Suprapubic skin (tissue), 4 donors: ENCODE results near the gene DYNLT5.

Source experiments
- EP300 ChIP-seq: sonication (generic); formaldehyde crosslinking; IDR thresholded peaks from one replicate; pipeline ENCODE4 v1.6.1; 2017; ENCODE audit warnings: antibody characterized with exemption
- POLR2AphosphoS5 ChIP-seq, 3 donors: sonication (generic); formaldehyde crosslinking; IDR thresholded peaks; one replicate each; pipeline ENCODE4 v1.6.1; 2017; ENCODE audit warnings: antibody characterized with exemption in 3 of 3
- TF ChIP-seq, protein P1 (sequence below), 2 donors: fragments of 200-600 bp in 1 of 2; fragments of 450-650 bp in 1 of 2; sonication (generic) in 1 of 2; IDR thresholded peaks; one replicate each; pipeline ENCODE4 v1.5.1; 2016 to 2019; ENCODE audit warnings: antibody characterized with exemption in 2 of 2, mild to moderate bottlenecking in 1 of 2, moderate library complexity in 1 of 2

DNA sequence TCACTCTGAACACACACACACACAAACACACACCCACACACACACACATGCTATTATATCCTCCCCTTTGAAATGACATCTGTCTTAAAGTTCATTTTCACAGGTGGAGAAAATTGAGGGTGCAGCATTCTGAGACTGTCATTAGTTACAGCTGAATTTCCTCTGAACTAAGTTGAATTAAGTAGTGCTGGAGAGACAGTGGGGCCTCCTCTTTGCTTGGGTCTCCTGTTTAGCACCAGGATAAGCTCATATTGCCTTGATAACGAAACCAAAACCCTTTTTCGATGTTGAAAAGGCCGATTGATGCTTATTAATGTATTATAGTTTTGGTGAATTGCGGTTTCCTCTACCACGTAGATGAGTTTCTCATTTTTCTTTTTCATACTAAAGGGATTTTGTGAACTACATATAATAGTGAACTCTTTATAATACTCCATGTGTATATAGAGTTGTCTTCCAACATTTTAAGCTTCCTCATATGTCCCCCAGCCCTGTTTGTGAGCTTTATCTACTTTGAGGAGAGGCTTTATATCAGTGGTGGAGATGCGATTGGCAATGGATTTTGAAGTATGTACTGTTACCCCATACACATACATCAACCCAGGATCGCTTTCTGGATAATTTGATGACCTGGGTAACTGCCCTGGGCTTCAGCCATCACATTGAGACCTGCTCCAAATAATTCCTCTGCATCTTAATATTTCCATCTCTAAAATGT is 17.4 kb downstream of the DYNLT5 start:
- TF ChIP-seq, protein P1, sequence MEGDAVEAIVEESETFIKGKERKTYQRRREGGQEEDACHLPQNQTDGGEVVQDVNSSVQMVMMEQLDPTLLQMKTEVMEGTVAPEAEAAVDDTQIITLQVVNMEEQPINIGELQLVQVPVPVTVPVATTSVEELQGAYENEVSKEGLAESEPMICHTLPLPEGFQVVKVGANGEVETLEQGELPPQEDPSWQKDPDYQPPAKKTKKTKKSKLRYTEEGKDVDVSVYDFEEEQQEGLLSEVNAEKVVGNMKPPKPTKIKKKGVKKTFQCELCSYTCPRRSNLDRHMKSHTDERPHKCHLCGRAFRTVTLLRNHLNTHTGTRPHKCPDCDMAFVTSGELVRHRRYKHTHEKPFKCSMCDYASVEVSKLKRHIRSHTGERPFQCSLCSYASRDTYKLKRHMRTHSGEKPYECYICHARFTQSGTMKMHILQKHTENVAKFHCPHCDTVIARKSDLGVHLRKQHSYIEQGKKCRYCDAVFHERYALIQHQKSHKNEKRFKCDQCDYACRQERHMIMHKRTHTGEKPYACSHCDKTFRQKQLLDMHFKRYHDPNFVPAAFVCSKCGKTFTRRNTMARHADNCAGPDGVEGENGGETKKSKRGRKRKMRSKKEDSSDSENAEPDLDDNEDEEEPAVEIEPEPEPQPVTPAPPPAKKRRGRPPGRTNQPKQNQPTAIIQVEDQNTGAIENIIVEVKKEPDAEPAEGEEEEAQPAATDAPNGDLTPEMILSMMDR (IDR thresholded peaks at IDR 0.05), result no peak
- TF ChIP-seq POLR2AphosphoS5 (IDR thresholded peaks at IDR 0.05), result no peak
- TF ChIP-seq EP300, result no peak
